AG10803 (cell line): ENCODE measurements around the gene NEO1.

ENCODE experiments used
- DNase-seq: peaks from one replicate; pipeline ENCODE4 v3.0.0; 2010; ENCODE audit warnings: low read depth
- H3K4me3 ChIP-seq: 2 replicates; pipeline ENCODE4 v1.5.1; 2011; ENCODE audit warnings: mild to moderate bottlenecking, low read length, control low read depth
- CTCF ChIP-seq: conservative IDR thresholded peaks from 2 replicates; pipeline ENCODE4 v1.5.1; 2011; ENCODE audit warnings: mild to moderate bottlenecking, low read length, control low read depth, inconsistent platforms

NEO1 gene

GRCh38 chr15:73072894-73073293 lies 20.6 kb downstream of the NEO1 start:
- no peak for TF ChIP-seq CTCF
- no peak overlapping the region for H3K4me3 ChIP-seq
- DNase-seq = no peak

- no peak for DNase-seq
- H3K4me3 ChIP-seq = no peak overlapping the region
- no peak for TF ChIP-seq CTCF
Measured at GRCh38 chr15:73074241-73074640, 22.0 kb downstream of the NEO1 start.

- no peak overlapping the region for H3K4me3 ChIP-seq
- peak; percentile 31 for DNase-seq
- no peak for TF ChIP-seq CTCF
Measured at GRCh38 chr15:73075160-73075859, 23.0 kb downstream of the NEO1 start.

GRCh38 chr15:73078291-73078690 lies 26.0 kb downstream of the NEO1 start:
- H3K4me3 ChIP-seq = no peak overlapping the region
- no peak for DNase-seq
- TF ChIP-seq CTCF = no peak

GRCh38 chr15:73078722-73079121 lies 26.5 kb downstream of the NEO1 start:
- H3K4me3 ChIP-seq = no peak overlapping the region
- peak; percentile 85 for DNase-seq
- no peak for TF ChIP-seq CTCF

- H3K4me3 ChIP-seq = no peak overlapping the region
- no peak for TF ChIP-seq CTCF
- no peak for DNase-seq
Measured at GRCh38 chr15:73079565-73079964, 27.3 kb downstream of the NEO1 start.

GRCh38 chr15:73081321-73081958 lies 29.2 kb downstream of the NEO1 start:
- H3K4me3 ChIP-seq = no peak overlapping the region
- peak; percentile 67 for DNase-seq
- TF ChIP-seq CTCF = peak; percentile 80
